ENCODE data around the gene MRPL21.
"Not testable (repeated sequence)": the region's sequence is repeated elsewhere in the genome, so short reads cannot be mapped to it uniquely, and the experiment has no call there.

MRPL21 gene

DNA sequence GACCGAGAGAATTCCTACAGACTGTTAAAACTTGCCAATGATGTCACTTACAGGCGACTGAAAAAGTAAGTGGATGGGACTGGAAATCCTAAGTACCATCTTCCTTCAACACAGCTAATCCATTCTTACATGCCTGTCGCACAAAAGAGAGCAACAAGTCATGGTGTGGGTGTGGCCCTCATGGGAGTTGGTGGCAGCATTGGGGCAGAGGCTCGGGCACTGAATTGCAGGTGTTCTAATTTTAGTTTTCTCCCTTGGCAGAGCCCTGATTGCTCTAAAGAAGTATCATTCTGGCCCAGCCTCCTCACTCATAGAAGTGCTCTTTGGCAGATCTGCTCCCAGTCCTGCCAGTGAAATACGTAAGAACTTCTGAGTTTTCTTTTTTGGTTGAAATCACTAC lies 4.6 kb upstream of the MRPL21 start:
- DNase-seq = no peak

DNA sequence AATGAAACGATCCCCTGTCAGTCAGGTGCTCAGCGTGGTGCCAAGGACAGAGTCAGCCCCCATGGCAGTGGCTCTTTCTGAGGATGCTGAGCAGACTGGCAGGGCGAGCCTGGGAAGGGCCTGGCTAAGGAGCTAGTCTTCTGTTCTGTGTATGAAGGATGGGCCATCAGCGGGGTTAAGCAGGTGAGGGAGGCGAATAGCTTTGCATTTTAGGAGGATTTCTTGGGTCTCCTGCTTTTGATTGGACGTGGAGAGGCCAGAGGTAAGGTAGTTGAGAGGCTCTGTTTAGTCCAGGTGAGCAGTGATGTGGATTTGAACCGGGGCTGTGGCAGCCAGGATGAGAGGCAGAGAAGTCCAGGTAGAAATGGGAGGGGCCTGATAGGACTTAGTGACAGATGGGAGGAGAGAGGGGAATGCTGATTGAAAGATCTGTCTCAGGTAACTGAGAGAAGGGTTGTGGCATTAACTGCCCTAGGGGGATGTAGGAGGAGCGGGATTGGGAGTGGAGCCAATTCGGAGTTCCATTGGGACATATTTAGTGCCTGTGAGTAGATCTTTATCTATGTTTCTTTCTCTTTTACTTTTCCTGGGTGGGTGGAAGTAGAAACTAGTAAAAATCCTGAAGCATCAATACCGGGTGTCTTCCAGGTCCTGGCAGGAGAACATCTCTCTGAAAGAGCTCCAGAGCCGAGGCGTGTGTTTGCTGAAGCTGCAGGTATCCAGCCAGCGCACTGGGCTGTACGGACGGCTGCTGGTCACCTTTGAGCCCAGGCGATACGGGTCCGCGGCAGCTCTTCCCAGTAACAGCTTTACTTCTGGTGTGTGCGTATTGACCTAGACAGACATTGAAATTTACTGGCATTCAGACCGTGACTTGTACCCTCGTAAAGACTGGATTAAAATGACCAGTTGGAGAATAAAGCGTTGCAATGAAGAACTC lies 2.1 kb upstream of the MRPL21 start:
- DNase-seq = no peak

DNA sequence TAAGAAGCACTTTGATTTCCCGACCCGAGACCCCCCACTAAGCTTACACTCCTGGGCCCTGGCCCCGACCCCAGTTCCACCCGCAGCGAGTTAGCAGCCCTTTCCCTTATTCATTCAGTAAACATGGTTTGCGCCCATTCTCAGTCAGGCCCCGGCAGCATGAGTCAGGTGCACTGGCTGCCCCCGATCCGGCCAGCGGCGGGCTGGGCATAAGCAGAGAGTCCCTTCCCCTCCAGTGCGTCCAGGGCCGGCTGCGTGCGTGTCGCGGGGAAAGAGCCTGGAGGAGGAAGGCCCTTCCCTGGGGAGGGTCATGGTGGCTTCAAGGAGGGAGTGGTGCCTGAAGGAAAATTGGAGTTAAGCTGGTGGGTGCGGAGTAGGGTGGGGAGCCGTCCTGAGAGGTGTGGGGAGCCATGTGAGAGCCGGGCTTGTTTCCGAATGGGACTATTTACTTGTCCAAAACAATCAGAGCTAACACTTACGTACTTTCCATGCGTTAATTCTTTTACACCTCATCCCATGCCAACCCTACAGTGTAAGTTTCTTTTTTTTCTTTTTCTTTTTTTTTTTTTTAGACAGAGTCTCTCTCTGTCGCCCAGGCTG lies 716 bp upstream of the MRPL21 start:
- DNase-seq = peak; percentile 1

DNA sequence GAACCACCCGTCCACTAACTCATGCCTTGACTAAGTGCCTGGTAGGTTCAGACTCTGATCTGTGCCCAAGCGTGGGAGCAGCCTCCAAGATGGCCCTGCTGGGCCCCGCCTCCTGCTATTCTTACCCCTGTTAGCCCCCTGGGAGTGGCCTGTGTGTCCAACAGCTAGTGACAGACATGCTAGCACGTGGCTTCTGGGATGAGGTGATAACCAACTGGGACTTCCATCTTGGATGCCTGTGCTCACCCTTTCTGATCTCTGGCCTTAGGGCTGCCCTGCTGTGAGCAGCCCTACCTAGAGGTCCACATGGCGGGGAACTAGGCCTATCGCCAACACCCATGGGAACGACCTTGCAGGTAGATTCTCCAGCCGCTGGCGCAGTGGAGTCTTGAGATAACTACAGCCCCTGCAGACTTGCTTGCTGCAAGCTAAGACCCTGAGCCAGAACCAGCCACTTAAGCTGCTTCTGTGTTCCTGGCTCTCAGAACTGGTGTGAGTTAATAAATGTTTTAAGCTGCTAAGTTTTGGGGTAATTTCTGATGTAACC lies 2.7 kb downstream of the MRPL21 start:
- no peak for DNase-seq

DNA sequence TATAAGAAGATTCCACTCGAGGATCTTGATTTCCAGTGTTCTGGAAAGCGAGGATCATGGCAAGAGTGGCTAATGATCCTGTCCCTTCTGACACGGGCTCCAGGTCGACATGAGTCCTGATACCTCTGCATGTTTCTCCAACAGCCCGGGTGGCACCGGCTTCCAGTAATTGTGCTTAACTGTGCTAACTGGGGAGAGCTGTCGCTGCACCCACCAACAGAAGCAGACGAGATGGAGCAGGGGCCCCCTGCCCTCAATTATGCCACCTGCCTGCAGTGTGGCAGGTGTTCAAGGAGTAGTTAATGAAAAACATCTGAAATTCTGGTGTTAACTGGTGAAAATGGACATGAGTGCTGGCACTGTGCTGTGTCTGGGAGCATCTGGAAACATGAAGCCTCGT lies 6.2 kb downstream of the MRPL21 start:
- DNase-seq = no peak

DNA sequence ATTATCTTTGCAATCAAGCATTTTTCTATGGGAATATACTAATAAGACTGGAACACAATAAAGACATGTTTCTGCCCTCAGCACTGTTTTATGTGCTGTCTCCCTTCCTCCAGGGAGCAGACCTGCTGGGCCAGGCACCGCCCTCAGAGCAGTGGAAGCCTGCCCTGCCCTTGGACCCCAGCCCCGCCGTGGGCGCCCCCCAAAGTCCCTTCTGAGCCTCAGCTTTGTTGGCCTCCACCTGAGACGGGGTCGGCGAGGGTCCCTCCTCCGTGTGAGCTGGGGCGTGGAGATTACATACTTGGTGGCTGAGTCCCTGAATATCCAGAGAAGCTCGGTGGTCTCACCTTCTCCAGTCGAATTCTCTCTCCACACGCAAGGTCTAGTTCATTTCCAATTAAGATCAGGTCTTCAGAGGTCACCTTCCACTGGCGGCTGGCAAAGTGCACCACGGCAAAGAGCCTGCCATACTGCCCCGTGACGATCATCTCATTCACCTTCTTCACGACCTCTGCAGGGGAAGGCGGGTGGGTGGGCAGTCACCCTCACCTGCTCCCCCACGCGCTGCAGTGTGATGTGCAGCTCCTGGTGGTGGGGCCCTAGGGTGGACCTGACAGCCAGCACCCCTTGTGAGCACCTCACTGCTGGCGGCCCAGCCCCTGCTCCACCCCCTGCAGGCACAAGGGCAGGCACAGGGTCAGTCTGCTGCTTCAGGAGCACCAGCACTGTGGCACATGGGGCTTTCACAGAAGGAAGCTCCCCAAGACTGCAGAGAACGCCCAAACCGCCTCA lies 7.3 kb downstream of the MRPL21 start:
- no peak for DNase-seq

DNA sequence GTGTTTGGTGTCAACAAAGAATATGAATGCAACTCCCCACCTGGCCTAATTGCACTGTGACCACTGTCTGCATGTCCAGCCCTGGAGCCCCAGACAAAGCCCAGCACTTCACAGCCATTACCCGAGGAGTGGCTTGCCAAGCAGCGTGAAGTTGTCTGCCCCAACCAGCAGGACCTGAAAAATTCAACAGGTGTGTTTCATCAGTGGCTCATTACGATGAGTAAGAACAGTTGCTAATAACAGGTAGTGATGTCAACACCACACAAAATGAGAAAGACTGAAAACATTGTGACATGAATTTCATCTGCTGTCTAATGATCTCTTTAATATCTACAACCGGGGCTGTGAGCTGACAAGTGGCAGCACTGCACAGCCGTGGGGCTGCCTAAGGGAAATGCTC lies 10.3 kb downstream of the MRPL21 start:
- DNase-seq = no peak

DNA sequence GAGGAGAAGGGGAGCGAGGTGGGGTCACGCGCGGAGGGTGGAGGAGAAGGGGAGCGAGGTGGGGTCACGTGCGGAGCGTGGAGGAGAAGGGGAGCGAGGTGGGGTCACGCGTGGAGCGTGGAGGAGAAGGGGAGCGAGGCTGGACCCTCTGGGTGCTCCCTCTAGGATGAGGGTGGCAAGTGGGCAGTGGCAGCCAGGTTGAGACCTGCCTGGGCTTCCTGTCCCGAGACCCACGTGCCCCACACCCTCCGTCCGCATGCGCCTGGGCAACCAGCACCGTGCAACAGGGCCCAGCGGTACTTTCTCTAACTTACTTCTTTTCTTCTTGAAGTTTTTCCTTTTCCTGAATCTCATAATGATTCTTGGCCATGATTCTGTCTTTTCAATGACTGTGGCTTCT lies 11.1 kb downstream of the MRPL21 start:
- DNase-seq = no peak

DNA sequence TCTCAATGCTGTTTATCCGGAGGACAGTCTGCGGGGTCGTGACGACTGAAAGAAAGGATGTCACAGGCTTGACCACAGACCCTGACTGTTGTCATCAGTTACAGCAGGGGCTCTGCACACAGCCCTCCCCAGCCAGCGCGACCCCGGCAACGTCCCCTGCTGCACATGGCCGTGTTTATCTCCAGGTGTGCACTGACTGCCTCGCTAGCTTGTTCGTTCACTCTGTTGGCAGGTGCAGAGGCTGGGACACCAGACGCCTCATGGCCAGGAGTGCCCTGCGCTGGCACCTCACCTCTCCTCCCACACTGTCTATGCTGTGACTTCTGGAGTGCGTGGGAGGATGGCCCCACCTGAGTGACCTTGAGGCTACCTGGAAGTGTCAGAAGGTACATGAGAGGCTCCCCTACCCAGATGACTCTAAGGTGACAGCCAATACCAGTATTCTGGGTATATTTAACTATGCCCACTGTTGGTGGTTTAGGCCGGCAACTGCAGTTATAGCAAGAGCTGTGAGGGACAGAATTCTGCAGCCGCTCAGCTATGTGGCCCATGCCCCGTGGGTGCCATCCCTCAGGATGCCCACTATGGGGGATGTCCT lies 12.2 kb downstream of the MRPL21 start:
- no peak for DNase-seq

DNA sequence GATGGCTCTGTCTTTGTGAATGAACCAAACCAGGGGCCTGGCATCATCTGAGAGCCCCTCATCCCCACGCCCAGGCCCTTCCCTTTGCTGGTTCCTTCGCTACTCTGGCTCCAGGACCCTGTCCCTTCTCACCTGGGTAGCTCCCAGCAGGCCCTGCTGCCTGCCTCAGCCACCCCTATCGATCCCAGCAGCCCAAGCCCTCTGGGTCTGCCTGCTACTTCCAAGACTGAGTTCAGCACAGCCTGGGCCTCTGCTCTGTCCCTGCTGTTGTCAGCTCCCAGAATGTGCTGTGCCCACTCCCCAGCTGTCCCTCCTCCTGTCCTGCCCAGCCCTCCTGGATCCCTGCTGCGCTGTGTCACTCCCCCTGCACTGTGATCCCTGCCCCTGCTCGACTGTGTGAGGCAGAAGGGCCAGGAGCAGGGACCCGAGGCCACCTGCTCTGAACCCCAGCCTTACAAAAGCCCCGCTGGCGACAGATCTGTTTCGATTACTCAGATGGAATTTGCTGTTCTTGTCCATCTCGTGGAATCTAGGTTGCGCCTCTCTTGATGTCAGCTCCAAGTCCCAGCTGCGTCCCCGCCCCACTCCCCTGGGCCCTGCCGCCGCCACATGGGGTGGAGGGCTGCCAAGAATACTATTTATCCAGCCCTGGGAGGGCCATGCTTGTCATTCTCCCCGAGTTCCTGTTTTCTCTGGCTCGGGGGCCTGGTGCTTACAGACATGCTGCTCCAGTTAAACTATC lies 13.0 kb downstream of the MRPL21 start:
- no peak for DNase-seq

DNA sequence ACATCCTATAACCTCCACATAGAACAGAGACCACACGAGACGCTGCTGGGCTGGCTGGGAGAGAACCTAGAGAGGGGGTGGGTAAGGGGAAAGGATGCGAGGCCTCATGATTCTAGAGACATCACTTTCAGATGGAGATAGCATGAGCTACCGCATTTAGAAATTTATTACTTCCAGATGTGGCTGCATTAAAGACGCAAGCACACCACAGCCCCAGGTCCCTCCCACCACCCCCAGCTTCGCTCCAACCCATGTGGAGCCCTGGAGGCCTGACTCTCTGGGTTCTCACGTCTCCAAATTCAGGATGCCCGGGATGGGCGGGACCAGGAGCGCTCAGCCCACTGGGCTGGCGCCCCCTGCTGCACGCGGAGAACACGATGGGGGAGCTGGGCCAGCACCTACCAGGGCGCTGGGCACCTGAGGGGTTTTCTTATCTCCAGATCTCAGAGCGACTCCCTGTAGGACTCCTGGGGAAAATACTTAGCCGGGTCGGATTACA lies 13.6 kb downstream of the MRPL21 start:
- no peak for DNase-seq

DNA sequence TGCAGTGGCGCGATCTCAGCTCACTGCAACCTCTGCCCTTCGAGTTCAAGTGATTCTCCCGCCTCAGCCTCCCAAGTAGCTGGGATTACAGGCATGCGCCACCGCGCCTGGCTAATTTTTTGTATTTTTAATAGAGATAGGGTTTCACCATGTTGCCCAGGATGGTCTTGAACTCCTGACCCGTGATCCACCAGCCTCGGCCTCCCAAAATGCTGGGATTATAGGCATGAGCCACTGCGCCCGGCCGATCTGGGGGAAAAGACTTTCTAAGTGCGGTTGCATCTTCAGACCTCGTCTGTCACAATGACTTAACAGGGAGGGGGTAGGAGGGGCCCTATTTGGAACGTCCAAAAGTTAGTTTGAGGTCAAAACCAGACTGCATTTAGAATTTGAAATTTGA lies 18.8 kb downstream of the MRPL21 start:
- DNase-seq = not testable (repeated sequence)

DNA sequence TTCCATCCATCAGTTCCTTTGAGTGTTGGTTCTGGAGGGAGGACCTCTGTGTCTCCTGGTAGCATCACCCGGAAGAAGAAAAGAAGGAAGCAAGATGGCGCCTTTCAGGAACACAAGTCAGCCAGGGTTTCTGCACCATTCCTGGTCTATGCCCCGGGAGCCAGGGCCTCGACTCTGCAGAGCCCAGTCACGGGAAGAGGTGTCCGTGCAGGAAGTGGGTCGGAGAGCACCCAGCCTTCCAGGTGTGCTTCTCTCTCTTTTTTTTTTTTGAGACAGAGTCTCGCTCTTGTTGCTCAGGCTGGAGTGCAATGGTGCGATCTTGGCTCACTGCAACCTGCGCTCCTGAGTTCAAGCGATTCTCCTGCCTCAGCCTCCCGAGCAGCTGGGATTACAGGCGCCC lies 21.2 kb downstream of the MRPL21 start:
- DNase-seq = no peak

DNA sequence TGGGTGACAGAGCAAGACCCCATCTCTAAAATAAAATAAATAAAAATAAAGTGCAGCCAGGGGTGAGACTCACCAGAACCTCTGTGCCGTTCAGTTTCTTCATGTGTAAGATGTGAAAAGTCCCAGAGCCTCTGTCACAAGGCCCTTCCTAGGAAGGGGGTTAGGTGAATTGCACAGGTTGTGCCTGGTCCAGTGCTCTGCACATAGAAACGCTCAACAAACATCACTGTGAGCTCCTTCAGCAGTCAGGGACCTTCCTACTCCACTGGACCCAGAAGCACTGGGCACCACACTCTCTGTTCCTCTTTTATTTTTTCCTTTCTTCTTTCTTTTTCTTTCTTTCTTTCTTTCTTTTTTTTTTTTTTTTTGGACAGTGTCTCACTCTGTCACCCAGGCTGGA lies 22.3 kb downstream of the MRPL21 start:
- DNase-seq = no peak

DNA sequence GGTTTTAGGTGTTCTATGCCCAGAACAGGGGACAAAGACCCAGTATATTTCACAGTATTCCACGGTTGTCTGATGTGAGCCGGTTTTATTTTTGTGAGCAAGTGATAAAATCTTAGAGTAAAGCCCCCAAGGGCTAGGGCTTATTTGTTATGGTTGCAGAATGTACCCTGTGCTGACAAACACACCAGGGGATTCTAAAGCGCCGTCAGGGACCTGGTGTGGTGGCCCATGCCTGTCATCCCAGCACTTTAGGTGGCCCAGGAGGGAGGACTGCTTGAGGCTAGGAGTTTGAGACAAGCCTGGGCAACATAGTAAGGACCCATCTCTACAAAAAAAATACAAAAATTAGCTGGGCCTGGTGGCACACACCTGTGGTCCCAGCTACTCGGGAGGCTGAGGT lies 22.8 kb downstream of the MRPL21 start:
- no peak for DNase-seq

DNA sequence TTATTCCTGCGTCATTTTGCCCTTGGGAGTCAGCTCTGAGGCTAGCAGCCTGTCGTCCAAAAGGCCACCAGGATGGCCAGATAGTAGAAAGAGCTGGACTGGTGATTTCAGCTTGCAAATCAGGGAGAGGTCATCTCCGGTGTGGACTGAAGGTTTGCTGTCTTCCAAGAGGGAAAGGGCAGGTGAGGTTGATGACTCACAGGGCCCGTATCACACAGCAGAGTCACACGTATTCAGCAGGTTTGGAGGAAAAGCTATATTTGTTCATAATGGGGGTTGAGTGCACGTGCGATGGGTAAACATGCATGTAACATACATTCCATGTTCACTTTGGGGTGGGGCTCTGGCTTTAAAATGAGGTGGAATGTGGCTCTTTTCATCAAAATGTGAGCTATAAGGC lies 25.6 kb downstream of the MRPL21 start:
- DNase-seq = no peak

DNA sequence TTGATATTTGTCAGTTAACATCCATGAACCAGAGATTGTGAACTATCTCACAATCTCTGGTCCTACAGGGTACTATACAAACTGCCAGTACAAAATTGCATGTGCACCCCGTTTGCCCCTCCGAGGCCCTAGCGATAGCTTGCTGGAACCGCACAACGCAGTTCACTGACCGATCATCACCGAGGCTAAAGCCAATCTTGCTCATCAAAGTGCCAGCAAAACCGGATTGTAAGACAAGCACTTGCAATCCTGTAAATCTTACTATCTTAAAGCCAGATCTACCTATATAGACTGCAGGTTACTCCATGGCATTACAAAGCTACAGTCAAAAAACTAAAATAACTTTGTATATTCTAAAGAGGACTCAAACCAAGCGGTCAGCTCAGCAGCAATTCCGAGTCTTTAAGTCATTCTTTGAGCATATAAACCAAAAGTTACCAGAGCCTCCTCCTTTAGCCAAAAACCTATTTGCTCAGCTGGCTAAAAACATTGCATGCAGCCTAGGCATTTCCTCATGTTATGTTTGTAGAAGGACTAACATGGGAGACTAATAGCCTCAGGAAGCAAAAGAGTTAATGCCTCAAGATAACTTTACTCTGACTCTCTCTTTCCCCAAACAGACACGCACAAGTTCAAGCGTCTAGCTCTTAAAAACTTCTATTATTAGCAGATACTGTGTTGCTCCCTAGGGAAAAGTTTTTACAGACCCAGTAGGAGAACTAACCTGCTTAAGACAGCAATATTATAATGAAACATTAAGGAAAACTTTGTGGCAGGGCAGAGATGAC lies 31.2 kb downstream of the MRPL21 start:
- no peak for DNase-seq

DNA sequence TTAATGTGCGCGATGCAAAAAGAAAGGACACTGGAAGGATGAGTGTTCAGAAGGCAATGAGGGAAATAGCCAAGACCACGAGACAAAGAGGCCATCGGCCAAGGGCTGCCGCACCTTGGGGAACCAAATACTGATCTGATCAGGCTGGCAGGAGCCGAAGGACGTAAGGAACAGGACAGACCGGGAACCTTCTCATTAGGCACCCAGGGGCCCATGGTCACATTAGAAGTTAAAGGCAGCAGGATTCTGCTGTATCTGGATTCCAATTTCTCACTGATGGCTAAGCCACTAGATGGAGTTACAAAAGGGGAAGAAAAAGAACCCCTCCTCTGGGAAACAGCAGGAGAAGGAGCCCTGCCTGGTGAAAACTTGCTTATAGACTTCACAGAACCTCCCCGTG lies 33.2 kb downstream of the MRPL21 start:
- DNase-seq = no peak

DNA sequence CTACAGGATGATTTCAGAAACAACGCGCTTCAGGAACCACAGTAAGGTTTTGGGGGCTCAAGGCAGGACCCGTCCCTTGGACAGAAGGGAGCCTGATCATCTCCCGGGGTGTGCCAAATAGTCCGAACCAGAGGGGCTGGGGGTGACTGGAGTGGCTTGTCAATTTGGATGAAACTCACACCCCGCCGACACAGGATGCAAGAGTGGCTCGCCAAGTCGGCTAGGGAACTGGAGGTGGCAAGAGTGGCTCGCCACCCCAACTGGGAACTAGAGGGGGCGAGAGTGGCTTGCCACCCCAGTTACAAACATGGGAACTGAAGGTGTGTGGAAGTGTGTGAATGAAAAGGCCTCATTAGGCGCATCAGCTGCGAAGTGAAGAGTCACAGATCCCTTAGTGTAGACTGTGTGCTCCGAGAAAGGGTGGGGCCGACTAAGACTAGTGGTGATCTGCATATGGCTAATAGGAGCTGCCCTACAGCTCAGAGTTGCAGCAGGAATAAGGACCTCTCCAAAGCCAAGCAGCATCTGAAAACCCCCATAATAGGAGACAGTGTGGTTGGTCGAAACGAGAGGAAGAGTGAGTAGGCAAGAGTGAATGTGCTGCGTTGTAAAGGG lies 35.3 kb downstream of the MRPL21 start:
- no peak for DNase-seq

DNA sequence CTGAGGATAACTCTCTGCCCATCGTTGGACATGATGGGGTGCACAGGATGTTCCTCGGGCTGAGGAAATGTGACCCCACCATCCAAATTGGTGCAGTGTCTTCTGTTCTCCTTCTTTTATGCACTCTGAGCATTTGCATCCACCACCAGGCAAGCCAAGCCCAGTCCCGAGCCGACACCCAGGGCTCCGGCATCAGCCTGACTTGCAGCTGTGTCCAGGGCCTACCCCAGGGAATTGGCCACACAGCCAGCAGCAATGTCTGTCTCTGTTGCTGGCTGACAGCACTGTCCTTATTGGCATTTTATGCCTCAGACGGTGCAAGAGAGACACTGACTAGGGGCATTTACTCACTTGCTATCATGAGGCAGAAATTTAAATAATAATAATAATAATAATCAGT lies 36.6 kb downstream of the MRPL21 start:
- DNase-seq = no peak

DNA sequence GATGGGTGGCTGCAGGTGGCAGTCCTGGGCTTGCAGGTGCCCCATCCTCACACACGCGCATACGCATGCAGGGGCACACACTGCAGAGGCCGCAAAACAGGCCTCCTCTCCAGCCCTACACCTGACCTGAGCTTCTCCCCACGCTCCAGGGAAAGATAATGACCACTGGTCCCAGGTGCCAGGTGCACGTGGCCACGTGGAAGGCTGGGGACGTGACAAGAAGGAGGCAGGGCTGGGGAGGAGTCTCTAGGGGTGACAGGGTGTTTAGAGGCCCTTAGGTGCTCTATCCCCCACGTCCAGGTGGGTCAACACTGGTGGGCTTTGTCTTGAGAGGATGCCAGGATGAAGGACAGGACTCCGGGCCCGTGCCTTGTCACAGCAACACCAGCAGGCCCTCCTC lies 38.4 kb downstream of the MRPL21 start:
- DNase-seq = no peak
